UCSD-AML1 (cell line): ENCODE measurements around the gene CSN3.
"Not testable (repeated sequence)": the region's sequence is repeated elsewhere in the genome, so short reads cannot be mapped to it uniquely, and the experiment has no call there.

Experiments used
- DNase-seq: peaks from one replicate; lab custom pipeline; 2025; ENCODE audit not compliant: unreplicated experiment; lab: John Stamatoyannopoulos, UW

CSN3 gene, protein sequence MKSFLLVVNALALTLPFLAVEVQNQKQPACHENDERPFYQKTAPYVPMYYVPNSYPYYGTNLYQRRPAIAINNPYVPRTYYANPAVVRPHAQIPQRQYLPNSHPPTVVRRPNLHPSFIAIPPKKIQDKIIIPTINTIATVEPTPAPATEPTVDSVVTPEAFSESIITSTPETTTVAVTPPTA

DNA sequence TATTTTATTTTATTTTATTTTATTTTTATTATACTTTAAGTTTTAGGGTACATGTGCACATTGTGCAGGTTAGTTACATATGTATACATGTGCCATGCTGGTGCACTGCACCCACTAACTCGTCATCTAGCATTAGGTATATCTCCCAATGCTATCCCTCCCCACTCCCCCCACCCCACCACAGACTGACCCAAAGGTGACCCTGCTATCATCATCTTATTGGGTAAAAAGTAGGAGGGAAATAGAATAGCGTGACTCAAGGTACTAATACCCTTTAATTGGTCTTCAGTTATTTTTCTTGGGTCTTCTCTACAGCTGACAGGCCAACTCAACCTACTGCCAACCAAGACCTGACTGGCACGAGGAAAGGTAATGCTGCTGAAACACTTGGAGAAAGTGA, at the start of gene CSN3:
Gene CSN3, plus strand, starts transcription at position 301 of the 400 bp plus-strand sequence. CDS start 2,223 bp downstream, outside the sequence.
- not testable (repeated sequence) for DNase-seq

DNA sequence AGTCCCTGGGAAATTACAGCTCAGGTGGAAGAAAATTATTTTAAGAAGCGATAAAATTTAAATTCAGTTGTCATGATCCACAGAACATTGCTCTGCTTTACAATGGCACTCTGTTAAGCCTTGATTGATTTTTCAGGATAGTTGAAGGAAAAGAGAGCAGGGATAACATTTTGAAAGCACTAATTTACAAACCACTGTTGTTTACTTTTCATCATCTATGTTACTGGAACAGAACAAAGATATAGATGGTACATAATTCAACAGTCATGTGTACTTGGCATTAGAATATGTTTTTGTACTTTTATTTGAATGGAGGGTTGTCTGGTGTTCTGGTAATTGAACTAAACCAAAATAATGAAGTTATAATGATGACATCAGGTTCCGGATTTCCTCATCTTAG, 49.5 kb upstream of the CSN3 start:
- DNase-seq: no peak

DNA sequence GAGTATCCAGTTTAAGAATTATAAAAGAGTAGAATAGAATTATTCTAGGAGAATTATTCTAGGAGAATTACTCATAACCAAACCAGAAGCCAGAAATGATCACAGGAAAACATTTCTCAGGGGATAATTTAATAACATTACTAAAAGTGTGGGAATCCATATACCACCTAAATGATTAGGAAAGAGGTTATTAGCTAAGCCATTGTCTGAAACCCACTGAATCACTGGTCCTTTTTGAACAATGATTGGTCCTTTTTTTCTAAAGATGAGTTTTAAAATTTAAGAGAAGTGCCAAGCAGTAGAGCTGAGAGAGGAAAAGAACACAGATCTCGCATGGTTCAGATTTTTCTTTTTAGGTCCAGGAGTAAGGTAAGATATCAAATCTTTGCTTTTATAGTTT, 47.0 kb upstream of the CSN3 start, which contains the start of gene ODAM:
Gene ODAM, plus strand, starts transcription at position 301 of the 400 bp plus-strand sequence. CDS start 819 bp downstream, outside the sequence.
- no peak for DNase-seq

DNA sequence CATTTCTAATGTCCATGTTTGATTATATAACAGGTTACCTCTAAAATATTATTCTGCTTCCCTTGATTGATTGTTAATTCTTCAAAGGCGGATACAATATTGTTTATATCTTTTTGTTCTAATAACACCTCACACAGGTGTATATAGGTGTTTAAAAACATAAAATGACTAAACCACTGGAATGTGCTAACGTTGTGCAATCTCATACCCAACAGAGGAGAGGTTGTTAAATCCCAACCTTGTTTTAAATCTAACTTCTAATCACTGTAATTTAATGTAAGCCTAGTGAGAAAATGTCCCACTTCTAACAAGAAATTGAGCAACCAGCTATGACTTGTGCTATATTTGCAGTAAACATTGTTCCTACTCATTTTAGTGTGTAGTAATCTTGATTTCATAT, 45.5 kb upstream of the CSN3 start:
- no peak for DNase-seq

DNA sequence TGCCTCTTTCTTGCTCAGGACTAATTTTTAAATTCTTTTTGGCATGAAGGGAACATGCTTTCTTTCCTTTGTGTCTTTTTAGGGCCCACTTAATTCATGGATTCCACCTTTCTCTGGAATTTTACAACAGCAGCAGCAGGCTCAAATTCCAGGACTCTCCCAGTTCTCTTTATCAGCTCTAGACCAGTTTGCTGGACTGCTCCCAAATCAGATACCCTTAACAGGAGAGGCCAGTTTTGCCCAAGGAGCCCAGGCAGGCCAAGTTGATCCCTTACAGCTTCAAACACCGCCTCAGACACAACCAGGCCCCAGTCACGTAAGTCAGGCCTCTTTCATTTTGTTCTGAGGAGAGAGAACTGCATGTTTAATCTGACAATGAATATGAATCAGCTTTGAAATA, 44.6 kb upstream of the CSN3 start:
- DNase-seq: no peak

DNA sequence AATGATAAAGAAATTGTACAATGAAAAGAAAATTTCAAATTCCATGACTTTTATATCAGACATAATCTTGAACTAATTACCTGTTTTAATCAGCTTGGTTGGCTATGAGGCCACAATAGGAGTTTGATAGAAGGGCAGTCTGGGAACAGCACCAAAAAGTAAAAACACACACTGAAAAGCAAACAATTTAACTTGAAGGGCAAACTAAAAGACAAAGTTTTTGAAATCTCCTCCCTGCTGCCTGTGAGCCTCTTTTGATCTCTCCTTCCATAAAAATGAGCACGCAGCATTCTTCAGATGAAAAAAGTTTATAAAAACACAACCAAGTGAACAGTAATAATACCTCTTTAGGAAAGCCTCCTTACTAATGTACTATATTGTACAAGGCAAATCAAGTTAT, 38.8 kb upstream of the CSN3 start:
- DNase-seq: no peak

DNA sequence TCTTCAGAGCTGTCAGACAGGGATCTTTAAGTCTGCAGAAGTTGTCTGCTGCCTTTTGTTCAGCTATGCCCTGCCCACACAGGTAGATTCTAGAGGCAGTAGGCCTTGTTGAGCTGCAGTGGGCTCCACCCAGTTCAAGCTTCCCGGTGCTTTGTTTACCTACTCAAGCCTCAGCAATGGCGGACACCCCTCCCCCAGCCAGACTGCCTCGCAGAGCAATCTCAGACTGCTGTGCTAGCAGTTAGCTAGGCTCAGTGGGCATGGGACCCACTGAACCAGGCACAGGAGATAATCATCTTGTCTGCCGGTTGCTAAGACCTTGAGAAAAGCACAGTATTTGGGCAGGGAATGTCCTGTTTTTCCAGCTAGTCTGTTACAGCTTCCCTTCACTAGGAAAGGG, 29.6 kb upstream of the CSN3 start:
- DNase-seq: not testable (repeated sequence)

DNA sequence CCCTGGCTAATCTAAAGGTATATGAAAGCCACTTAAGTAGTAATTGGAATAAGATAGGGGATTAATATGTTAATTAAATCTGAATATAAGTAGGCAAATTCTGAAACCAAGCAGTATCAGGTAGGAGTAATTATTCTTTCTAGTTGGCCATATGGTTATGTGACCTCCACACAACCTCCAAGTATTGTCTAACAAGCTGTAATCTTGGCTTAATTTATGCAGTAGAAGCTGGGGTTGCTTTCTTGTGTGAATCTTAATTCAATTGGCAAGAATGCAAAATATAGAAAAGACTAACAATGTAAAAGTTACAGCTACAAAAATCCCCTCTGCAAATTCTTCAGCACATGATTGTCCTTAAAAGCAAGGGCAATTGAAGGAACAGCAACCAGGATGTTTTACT, 26.3 kb upstream of the CSN3 start:
- not testable (repeated sequence) for DNase-seq

DNA sequence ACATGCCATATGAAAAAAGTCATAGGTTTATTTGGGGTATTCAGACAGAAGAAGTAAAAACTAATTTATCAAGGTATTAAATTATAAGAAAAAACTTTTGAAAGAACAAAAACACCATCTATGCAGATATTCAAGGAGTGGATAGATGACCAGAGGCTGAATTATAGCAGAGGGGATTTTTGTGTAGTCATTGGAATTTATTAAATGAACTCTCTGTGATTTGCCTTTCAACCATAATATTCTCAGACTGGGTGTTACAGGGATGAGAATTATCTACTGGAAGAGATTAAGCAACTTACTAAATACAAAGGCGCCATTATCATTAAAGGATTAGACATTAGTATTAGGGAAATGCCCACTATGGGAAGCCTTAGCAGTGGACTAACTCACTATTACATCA, 25.8 kb upstream of the CSN3 start:
- not testable (repeated sequence) for DNase-seq

DNA sequence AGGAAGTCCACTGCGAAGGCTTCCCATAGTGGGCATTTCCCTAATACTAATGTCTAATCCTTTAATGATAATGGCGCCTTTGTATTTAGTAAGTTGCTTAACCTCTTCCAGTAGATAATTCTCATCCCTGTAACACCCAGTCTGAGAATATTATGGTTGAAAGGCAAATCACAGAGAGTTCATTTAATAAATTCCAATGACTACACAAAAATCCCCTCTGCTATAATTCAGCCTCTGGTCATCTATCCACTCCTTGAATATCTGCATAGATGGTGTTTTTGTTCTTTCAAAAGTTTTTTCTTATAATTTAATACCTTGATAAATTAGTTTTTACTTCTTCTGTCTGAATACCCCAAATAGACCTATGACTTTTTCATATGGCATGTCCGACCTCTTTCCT, 21.0 kb upstream of the CSN3 start:
- not testable (repeated sequence) for DNase-seq

DNA sequence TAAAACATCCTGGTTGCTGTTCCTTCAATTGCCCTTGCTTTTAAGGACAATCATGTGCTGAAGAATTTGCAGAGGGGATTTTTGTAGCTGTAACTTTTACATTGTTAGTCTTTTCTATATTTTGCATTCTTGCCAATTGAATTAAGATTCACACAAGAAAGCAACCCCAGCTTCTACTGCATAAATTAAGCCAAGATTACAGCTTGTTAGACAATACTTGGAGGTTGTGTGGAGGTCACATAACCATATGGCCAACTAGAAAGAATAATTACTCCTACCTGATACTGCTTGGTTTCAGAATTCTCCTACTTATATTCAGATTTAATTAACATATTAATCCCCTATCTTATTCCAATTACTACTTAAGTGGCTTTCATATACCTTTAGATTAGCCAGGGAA, 20.6 kb upstream of the CSN3 start:
- DNase-seq: not testable (repeated sequence)

DNA sequence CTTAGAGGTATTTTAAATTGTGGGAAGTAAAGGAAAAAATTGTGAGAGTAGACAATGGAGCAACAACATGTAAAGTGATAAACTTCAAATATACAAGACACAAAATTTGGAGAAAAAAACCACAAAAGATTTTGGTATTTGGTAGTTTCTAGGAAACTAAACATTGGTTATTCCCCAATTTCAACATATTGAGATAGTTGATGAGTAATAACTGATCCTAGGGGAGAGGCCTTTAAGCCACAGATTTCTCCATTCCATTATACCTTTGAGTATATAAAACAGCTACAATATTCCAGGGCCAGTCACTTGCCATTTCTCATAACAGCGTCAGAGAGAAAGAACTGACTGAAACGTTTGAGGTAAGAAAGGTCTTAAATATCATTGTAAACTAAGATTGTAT, 16.6 kb upstream of the CSN3 start, which contains the start of gene FDCSP:
Gene FDCSP, plus strand, starts transcription at position 301 of the 400 bp plus-strand sequence. CDS start 5,071 bp downstream, outside the sequence.
- DNase-seq: no peak

DNA sequence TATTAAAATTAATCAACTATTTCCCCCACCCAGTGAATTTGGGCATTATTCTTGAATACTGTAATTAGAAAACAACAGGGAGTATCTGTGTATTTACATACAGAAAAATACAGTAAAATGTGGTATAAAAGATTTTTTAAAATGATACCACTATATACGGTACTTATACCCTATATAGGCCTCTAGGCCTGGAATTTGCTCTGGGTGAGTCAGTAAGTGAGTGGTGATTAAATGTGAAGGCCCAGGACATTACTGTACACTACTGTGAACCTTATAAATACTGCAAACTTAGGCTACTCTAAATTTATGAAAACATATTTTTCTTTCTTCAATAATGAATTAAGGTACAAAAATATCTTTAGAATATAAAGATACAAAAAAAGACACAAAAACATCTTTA, 6.3 kb upstream of the CSN3 start:
- DNase-seq: no peak

DNA sequence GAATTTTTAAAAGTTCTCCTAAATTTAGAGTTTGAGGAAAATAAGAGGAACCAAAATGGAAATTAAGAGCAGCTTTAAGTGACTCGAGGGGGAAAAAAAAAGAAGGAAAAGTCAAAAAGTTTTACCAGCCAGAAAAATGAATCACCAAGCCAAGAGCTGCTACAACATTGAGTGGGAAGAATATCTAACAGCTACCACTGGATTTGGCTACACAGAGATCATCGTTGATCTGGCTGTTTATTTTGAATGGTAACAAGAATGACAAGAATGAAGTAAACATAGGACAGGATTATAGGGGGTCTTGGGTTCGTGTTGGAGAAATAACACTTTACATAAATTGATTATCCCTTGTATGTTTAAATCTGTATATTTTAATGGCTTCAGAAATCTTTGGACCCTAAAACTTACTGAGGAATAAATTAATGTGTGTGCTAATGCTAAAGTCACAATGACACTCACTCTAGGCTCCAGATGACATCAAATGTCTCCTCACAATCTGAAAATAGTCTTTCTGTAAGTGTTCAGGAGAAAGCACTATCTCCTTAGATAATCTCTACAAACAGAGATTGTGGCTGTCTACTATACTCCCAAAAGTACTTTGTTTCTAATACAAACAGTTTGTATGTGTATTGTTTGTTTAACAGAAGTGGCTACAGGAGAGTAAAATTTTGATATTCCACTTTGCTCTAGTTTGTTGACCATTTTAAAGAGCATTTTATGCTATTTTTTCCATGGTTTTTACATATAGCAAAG, 3.1 kb upstream of the CSN3 start:
- no peak for DNase-seq

DNA sequence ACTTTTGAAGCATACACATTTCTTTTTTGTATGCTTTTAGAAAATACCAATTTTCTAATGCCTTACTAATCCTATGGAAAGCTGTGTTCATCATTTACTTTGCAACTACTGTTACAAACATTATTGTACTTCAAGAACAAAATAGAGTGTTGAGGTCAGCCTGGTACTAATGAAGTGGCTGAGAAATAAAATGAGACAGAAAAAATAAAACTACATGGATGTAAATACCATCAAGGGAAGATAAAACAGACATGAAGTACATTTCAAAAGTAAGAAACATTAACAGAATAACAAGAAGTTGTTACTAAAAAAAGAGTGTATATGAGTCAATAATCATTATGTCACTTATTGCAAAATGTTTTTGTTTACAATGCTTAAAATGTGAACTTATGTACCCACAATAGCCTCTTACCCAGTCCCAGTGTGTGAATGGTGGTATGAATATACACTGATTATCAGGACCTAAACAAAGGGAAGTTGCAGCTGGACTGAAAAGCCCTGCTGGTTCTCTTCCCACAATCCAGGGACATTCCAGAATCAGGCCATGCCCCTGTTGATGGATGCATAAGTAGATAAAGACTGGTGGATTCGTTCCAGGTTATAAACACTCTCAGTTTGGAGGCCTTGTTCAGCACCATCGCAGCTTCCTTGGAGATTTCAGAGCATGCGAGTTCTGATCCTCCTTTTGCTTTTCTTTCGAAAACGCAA, 2.4 kb upstream of the CSN3 start:
- no peak for DNase-seq

DNA sequence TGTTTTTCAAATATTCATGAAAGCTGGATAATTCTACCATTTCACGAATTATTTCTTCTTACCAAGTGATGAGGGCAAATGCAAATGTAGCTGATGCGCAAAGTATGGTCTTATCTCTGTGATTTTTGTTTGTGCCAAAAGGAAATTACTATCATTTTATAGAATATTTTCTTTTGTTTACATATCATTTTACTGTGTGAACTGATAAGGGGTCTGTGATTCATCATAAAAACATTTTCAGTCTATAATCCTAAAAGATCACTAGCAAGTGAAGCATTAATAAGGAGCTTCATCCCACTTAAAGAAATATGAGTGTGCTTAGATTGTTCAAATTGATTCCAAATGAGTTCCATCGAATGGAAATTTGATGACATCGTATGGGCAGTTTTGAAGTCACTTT, 694 bp downstream of the CSN3 start:
- DNase-seq: no peak

DNA sequence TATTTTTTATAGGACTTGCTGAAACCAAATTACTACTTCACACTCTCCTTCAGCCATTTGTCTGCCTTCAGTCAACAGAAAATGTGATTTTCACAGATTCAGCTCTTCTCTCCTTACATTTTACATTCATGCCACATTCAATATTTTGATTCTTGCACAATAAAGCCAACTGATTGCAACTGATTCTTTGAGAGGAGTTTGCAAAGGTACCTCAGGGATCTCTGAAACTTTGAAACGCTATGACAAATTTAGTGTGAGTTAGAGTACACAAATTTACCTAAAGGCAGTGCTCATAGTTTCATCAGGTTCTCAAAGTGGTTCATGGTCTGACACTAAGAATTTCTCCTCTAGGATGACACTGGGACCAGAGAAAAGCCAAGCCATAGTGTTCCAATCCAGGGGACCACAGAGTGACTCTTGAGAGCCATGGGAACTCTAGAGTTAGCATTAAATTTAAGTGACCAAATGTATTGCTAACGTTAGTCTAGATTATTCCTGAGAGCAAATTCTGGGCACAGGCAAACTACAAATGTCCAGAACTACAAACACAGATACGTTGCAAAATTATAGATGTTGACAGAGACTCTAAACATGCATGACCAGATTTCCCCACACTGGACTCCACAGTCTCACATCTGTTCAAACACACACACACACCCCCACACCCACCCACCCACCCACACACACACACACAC, 9.0 kb downstream of the CSN3 start:
- DNase-seq: no peak

DNA sequence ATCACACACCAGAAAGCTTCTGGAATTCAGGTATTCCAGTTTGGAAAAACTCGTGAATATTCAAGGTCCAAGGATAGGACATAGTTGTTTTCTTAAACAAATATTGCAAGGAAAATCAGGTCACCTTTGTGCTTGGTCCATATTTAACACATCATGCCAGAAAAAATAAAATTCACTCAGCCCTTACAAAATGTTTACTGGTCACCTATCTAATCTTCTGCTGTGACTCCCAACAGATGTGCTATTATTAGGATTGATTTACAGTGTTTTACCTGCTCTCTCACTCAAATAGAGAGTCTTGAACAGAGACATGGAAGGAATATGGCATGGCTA, 9.5 kb downstream of the CSN3 start:
- no peak for DNase-seq

DNA sequence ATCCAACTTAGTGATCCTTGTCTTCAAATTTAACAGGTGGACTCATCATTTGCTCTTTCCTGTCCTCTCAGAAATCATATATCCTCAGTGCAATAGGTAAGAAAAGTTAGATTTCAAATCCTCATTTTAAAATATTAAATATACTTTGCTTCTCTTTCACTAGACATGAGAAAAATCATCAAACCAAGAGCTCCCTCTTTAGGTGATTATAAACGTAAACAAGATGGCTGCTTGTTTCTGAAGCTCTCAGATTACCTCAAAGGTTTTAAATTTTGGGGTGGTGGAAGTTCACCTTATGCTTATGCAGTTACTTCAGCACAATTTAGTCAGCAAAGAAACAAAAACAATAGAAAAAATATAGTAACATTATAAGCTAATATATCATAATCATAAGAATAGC, 27.3 kb downstream of the CSN3 start:
- no peak for DNase-seq

DNA sequence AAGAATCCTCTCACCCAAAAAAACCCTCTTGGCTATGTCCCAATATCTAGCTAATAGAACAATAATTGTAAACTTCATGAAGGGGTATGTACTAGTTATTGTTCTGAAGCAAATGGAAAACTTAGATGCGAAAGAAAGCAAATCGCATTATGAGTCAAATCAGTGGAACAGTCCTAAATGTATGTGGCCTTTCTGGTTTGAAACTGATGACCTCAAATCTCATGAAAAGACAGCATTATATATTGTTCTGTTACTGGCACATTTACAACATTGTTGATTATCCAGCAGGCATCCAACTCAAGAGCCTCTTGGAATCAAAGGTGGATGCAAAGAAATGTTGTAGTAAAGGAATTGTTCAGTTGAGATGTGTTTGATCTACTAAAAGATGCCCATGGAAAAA, 34.7 kb downstream of the CSN3 start:
- no peak for DNase-seq

DNA sequence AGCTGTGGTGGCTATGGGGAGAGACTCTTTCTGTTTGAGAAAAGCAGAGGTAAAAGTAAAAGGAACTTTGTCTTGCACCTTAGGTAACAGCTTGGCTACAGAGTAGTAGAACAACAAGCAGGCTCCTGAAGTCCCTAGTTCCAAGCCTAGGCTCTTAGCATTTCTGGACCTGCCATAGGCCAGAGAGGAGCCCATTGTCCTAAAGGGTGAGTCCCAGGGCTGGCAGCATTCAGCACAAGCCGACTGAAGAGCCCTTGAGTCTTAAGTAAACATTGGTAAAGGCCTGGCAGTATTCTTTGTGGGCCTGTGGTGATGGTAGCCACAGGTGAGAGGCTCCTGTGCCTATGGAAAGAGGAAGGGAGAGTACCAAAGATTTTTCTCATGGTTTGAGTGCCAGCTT, 38.2 kb downstream of the CSN3 start:
- DNase-seq: no peak

DNA sequence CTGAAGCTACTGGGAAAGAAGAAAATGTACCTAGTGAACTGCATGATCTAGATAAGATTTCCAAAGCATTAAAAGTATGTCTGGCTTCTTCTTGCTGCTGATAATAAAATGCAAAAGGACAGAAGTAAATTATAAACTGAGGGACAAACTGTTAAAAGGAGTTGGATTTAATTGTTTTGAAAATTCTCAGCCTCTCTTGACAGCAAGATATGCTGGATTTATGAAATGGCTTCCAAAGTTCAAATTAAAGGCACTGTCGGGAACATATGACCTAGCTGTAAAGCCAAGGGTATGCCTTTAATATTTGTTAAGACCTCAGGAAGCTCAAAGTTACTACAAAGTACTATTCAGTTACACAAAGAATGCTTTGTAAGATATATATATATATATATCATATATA, 46.3 kb downstream of the CSN3 start:
- no peak for DNase-seq
